Activated CD4-positive, alpha-beta T cell treated with anti-CD3 and anti-CD28 coated beads for 4 hours (primary cell): ENCODE data around the gene VEGFC.

Experiments
- DNase-seq, 2 donors: peaks; one replicate each; pipeline ENCODE4 v3.0.0-alpha.2; 2020

Gene VEGFC

DNA sequence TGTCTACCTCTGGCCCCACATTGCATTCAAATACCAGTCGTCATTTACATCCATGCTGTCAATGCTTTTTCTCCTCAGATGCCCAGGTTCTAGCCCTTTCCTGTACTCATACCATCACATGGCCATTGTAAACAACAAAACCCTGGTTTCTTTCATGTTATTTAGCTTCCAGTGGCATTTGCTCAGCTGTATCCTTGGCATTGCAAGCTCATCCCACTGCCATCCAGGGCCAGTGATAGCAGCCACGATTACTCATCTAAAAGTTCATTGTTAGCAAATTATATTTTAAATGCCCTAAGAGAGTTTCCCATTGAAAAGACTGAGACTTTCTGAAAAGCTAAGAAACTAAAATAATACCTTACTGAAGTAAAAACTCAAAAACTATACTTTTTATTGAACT lies 34.0 kb downstream of the VEGFC start:
- no peak for DNase-seq

DNA sequence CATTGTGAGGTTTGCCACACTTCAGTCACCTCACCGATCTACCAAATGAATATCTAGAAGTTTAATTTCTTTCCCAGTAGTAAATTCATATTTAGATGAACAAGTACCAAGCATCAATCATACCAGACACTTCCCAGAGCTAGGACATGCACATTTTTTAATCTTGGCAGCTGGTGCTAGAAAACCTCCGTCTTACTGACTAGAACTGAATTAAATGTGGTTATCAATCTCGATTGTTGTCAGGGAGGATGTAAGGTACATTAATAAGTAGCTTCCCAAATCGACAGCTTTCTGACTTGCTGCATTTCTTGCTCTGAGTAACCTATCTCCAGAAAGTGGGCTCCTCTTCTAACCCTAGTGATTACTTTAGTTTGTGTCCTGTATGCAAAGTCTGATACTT lies 34.4 kb downstream of the VEGFC start:
- DNase-seq: no peak

DNA sequence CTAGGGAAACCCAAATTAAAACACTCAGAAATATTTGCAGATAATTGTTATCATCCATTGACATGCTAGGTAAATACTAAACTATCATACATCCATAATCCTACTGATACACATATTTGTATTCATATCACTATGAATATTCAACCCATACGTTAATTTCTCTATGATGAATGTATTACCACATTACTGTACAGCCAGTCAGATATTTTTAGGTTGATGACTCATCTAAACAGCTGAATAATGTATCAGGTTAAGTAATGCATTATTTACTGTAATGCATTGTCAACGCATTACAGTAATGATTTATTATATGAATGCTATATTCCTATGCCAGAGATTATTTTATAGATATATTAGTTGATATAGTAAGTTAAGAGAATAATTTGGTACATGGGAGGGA lies 37.1 kb downstream of the VEGFC start:
- no peak for DNase-seq

DNA sequence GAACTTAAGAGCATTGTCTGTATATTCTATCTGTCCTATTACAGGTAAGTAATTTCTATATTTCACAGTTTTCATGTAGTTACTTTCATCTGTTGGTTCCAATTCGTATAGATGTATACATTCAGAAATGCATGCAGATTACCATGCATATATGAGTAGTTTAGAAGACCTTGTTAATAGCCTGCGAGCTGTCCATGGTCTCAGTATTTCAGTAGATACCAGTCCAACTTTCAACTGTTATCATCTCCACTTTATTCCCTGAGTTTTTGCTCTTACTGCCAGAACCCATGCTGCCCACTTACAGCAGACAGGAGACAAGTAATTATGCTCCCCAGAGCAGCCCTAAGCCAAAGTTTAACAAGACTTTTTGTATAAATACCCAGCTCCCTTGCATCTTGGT lies 37.7 kb downstream of the VEGFC start:
- DNase-seq: no peak

DNA sequence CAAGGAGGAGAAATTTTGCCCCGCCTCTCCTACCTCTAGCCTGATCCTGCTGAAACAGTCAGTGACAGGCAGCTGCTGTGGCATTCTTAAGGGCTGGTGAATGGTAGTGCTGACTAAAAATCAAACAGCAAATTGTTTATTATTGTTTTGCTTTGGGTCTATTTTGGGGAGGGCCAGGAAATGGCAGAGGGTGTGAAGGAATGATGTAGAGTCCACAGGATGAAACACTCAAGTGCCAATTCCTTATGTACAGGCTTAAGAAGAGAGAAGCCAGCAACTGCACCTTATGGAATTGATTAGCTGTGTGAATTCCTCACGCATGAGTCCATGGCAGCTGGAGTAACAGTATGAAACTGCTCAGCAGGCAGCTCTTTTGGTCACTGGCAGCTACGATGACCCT lies 39.7 kb downstream of the VEGFC start:
- no peak for DNase-seq

DNA sequence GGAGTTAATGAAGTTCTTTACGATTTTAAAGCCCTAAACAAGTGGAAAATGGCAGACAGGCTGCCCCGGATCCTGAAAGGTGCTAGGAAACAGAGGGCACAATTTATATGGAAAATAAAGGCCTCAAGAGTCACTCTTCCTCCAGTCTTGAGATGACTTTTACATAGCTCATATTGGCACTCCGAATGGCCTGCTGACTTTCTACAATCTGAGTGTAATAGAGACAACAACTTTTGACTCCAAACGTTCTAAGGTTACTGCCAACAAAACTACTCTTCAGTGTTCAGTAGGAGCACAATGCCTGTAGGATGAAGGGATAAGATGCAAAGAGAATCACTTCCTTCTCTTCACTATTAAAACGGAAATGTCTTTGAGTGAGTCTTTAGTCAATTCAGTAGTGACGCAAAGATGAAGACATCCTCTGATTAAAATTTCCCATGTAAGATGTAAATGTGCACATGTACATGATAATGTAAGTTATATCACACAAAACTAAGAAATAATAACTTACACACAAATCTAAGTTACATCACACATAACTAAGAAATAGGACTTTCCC lies 40.5 kb downstream of the VEGFC start:
- DNase-seq: no peak

DNA sequence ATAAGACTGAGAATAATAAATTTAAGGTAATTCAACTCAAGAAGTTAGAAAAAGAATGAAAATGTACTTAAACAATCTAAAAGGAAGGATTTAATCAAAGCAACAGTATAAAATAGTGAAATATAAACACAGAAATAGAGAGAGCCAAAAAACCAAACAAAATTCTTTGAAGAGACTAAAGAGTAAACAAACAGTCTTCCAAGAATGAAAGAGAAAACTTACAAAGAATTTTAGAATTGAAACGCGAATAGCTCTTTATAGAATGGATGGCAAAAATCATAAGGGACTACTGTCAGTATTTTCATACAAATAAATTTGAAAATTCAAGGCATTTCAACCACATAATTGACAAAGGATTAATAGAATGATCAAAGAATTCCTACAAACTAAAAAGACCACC lies 41.7 kb downstream of the VEGFC start:
- no peak for DNase-seq

DNA sequence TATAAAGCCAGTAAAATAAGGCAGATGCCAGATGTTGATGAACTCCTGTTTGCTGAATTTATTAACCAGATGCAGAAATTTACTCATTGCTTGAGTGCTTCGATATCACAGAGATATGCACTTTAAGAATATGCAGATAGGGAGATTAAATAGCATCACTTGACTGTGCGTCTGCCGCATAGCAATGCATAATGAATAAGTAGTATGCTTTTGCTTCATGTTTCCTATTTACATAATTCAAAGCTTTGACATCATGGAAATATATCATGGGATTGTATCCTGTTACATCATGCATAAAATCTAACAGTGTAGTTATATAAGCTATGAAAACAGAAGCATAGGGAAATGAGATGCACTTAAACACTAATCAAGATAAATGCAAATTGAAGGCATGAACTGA lies 45.9 kb downstream of the VEGFC start:
- no peak for DNase-seq

DNA sequence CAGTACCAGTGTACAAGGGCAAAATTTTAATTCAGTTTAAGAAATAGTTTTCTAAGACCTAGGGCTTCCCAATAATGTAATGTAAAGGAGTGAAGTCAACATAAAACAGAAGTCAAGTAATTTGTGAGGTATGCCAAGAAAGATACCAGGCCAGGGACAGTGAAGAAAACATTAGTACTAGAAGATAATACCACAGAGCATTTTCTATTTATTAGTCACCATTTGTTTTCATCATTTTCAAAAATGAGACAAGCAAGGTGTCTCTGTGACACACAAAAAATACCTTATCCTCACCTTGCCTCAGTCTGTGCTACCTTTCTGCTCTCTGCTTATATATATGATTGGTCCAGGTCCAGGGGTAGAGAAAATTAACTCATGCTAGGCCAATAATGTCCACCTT lies 46.8 kb downstream of the VEGFC start:
- no peak for DNase-seq

DNA sequence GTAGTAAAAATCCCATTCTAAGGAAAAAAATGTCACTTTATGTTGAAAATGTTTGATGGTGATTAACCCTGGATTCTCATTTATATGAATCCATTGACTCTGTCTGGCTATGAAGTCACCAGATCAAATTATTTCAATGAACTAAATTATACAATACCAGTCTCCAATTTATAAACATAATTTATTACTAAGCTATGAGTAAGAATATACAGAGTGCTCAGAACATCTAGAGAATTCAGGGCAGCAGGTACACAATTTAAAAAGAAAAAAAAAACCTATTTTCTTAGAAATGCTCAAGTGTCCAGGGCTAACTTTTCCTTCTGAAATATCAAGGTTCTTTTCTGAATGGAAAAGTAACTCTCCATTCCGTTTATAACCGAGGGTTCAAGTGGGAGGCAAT lies 48.6 kb downstream of the VEGFC start:
- DNase-seq: no peak

DNA sequence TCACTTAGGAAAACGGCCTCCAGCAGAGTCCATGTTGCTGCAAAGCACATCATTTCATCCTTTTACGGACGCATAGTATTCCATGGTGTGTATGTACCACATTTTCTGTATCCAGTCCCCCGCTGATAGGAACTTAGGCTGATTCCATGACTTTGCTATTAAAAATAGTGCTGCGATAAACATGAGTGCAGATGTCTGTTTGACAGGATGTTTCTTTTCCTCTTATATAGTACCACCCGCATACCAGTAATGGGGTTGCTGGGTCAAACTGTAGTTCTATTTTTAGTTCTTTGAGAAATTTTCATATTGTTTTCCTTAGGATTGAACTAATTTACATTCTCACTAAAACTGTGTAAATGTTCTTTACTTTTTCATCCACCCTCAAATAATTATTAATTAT lies 50.5 kb downstream of the VEGFC start:
- no peak for DNase-seq

DNA sequence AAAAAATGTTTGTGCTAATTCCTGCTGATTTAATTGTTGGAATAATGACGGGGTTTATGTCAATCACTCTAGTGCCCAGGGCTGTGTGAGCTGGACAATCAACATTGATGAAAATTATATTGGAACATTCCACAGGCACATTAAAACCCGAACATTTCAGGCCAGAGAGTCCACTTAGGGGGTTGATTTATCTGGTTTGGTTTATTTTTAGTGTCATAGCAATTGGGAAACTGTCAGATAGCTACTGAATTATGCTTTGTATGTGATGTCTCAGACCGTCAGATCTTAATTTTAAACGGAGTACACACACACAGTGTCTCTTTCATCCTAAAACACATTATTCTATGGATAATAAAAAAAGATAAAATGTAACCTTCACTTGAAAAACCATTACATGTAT lies 51.5 kb downstream of the VEGFC start:
- DNase-seq: no peak

DNA sequence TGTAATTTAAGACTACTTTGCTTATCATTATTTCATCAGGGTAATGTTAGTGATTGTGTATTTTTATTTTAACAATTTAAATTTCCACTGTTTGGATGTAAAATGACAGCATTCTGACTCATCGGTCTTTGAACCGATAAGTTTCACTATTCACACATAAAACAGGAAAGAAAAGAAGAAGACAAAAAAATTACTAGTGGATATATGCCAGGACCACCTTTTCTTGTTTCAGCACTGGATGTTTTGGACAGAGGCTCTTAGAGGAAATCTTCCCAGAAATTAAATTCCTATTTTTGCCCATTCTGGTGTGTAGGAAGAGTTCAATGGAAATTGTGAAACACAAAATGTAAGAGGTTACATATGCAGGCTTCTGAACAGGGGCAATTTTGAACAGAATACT lies 57.4 kb downstream of the VEGFC start:
- no peak for DNase-seq

DNA sequence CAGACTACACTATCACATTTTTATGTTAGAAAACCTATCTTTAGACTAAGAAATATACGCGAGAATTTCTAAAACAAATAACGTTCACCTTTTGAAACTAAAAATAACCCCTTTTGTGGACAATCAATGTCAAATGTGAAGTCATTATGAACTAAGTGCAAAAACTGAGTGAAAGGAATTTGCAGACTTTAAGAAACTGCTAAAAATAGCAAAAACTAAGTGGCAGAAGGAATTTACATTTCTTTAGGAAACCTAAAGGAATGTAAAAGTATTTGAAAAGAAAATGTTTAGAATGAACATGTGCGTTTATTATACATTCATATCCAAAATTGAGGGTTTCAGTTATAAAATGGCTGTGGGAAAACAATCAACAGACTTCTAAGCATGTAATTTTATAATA lies 58.3 kb downstream of the VEGFC start:
- no peak for DNase-seq

DNA sequence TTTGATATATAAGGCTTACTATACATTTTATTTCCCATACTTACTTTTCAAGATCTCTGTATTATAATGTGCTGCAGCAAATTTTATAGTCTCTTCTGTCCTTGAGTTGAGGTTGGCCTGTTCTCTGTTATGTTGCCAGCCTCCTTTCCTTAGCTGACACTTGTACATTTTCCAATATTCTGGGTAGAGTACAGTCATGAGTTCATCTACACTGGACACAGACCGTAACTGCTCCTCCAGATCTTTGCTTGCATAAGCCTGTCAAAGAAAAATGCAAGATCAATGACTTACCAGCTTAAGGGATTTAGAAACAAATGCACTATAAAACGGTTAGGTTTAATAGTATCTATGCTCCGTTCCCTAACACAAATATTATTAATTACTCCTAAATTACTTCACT lies 63.2 kb downstream of the VEGFC start:
- DNase-seq: no peak

DNA sequence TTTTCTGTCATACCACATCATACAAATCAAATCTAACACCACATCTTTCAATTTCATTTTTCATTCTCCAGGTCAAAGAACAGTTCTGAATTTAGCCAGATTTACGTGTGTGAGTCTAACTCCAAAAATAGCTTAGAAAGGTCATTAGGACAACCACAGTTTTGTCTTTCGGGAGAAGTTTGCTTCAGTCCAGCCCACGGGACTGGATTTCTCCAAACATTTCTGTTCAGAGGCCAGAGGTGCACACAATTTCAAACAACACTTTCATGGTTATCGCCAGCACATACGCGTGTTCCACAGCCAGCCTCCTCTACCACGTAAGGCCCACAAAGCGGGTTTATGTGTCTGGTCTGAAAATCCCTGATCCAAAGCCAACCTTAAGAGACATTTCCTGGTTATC lies 65.9 kb downstream of the VEGFC start:
- DNase-seq: no peak

DNA sequence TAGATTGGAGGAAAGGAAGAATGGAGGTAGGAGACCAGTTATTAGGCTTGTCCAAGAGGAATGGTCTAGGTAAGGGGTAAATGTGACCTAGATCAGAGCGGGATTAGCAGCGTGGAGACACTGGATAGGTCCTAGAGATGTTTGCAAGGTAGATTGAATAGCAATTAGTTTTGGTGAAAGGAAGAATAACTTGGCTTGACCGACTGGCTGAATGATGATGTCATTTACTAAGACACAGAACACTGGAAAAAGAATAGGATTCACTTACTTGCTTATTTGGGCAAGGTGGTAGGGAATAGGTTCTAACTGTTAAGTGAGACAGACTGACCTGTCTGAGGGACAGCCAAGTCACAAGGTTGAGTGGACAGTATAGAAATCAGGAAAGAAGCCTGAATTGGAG lies 71.3 kb downstream of the VEGFC start:
- DNase-seq: no peak

DNA sequence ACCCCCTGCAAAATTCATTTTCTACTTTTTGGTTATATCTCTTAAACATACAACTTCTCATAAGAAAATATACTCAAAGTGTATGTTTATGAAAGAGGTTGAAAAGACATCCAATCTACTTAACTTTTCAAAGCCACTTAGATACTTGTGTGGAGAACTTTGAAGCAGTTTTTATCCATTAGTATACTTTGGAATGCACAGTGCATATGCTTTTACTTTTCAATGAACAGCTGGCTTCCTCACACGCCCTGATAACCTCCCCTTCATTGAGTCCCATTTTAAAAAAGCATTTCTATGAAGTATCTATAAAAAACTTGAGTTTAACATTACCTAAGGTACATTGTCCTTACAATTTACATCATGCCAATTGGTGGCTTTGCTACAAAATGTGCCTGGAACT lies 73.8 kb downstream of the VEGFC start:
- DNase-seq: no peak

DNA sequence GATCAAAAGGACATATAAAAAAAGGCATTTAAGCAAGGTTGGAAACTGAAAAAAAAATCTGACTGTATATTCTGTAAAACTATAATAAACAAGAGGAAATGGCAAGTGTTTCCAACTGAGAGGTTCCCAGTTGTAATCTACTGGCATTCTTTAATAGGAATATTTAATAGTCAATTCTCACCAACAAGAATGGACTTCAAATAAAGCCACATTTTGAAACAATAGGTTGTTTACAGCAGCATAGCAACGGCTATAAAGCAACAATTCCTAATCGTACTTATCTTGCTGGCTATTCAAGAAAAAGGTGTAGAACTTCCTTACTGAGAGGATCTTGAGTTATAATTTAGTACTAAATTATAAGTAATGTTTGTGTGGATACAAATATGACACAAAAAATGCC lies 75.5 kb downstream of the VEGFC start:
- DNase-seq: no peak

DNA sequence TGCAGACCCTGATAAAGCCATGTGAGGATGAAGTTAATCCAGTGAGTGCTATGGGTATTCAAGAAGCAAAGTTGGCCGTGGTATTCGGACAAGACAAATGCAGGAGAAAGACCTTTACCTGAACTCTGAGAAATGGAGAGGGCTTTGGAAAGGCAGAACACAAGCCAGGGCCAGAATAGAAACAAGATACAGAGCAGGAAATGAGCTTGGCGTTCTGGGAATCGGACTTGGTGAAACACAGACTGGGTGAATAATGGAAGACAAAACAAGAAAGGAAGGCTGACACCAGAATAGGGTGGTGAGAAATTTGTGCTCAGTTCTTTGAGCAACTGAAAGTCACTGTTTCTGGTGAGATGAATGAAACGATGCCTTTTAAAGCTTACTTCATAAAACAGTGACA lies 83.3 kb downstream of the VEGFC start:
- DNase-seq: no peak

DNA sequence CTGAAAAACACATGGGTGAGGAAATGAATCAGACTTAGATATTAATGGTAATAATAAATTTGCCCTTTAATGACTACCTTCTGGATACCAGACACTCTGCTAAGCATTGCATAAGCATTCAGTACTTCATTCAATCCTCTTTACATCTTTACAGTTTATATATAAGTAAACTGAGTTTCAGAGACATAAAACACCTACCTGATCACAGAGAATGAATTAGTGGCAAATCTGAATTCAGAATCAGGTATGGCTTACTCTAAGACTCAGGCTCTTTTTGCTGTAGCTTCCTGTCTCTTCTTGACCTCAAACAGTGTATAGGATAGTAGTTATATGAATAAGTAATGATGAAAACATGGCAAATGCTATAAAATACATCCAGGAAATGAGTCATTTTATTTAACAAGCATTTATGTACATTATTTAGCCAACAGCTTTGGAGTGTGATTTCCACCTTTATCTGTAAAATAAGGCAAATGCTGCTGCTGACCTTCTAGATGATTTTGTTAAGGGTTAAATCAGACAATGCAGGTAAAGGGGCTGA lies 83.9 kb downstream of the VEGFC start:
- no peak for DNase-seq

DNA sequence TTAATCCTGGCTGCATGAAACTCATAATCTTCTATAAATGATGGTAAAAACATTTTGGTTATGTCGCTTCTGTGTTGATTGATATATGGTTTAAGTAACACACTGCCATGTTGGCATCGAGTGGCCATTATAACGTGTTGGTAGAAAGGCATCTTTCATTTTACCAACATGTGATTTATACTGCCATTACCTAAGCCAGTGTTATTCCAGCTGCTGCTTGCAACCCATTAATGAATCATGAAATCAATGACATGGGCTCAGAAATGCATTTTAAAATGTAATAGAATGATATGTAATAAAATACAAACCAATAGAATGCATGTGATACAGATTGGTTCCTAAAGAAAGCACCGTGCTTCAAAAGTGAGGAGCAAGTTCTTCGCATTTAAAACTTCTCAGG lies 102.0 kb downstream of the VEGFC start:
- DNase-seq: no peak

DNA sequence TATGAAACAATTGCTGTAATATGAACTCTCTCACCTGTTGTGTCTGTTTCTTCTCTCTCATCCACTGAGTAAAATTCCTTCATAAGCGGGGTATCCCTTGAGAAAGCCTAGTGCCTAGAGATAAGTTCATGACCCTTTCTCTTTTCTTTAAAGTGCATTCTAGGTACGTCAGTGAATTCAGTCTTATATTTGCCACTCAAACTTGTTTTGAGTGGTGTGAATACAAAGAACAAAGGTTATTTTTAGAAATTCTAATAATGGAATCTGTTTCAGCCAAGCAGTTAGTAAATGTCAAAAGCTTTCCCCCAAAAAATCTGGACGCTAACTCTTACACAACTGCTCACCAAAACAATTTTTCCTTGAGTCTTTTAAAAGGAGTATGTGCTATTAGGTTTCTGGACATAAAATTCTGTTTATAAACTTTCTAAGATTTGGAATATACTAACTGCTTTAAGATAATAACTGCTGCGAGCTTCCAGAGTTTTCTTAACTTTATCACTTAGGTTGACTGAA lies 112.0 kb downstream of the VEGFC start:
- DNase-seq: no peak

DNA sequence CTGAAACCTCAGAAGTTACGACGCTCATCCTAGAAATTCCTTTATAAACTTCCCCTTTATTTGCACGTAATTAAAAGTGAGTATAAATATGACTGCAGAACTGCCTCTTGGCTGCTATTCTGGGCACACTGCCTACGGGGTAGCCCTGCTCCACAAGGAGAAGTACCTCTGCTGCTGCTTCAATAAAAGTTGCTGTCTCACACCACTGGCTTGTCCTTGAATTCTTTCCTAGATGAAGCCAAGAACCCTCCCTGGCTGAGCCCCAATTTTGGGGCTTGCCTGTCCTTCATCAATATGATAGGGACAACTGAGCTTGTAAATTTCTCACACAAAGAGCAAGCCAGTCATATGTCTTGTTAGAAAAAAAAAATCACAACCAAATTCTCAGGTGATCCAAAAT lies 115.8 kb downstream of the VEGFC start:
- no peak for DNase-seq

DNA sequence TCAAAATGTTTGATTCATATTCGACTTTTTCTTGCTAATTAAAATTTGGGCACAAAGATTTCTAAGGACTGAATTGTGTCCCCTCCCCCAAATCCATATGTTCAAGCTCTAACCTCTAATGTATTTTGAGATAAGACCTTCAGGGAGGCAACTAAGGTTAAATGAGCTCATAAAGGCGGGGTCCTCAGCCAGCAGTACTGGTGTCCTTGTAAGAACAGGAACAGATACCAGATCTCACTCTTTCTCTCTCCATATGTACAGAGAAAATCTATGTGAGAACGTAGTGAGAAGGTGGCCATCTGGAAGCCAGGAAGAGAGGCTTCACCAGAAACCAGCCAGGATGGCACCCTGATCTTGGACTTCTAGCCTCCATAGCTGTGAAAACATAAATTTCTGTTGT lies 116.9 kb downstream of the VEGFC start:
- DNase-seq: no peak

DNA sequence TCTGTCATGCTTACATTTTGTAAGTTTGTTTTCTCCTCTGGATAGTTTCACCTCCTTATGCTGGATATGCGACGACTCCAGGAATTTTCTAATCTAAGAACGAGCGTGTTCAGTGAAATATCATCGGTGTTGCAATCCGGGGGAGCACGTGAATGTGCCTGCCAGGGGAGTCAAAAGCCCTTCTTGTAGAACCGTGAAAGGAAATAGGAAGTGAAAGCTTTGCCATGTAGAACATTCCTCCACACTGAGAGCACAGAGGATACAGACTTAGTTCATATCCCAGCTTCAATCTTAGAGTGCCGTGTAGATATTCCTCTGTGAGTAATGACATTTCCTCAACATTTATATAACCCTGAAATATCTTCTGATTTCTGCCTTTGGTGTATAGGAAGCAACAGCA lies 121.2 kb downstream of the VEGFC start:
- DNase-seq: no peak
